Measurements from ENCODE around the gene FAM222A.

DNA sequence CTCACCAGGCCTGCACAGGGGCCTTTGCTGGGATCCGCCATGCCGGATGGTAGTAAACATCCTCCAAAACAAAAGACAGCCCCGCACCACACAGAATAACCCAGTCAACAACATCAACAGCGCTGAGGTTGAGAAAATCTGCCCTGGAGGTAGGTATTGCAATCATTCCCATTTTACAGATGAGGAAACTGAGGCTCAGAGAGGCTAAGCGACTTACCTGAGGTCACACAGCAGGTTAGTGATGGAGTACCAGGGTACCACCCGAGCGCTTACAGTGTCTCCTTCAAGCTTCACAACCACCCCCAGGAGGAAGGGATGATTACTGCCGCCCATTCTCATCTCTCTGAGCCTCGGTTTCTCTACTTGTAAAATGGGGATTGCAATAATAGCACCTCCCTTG is 104.6 kb downstream of the FAM222A start:
- TF ChIP-seq EZH2 (IDR thresholded peaks at IDR 0.05; ENCODE audit: insufficient read depth, poor library complexity, severe bottlenecking), result no peak
- TF ChIP-seq EZH2phosphoT487 (IDR thresholded peaks at IDR 0.05; ENCODE audit: insufficient read depth, low read depth), result no peak

Data from GM23248 (cell line).